Measurements from ENCODE around the gene IER5L. TPM values are rescaled to one million over a fixed set of nuclear protein-coding genes. Genes with fewer than 3 reads are reported as not detected.

The IER5L gene
- total RNA-seq, 1 experiment from 2014 or later: 4.6 TPM

DNA sequence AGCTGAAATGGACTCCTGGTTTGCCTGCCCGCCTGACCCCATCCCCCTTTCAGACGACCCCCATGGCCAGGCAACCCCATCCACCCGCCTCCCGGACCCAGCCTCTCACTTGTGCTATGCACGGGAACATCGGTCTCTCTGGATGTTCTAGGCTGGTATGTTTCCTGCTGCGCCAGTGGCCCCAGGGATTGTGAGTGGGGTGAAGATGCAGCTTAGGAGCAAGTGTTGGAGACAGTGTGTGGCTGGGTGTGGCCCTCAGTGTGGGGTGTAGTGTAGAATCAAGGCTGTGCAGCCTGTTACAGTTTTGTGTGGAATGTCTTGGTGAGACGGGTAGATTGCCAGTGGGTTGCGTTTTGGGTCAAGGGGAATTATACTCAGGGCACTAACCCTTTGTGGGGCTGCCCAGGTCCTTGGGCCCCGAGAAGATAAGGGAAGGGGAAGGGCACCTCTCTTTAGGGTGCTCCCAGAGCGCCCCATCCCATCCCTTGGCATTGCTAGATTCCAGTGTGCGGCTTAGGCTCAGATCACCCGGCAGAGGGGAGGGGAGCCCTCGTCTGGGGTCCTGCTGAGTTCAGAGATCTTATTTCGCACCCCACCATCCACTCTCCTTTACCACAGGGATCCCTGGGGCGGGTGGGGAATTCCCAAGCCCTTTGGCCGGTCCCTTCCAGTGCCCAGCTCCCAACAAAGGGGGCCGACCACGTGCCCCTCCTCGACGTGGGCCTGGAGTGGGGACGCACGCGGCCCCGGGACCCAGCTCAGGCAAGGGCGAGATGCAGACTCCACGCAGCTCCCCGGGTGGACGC lies 4.6 kb downstream of the IER5L start:
- H3K9me3 Mint-ChIP-seq: no peaks in the 10 kb centered on the region
- peaks cover 61% of the 10 kb centered on the region for H3K27me3 Mint-ChIP-seq (ENCODE audit: low read depth)
- no peak overlapping the region for H3K27ac Mint-ChIP-seq
- no peaks in the 10 kb centered on the region for H3K36me3 Mint-ChIP-seq
- H3K4me1 Mint-ChIP-seq: peaks cover 8% of the 10 kb centered on the region
- DNase-seq (ENCODE audit: low spot score) (no peak), ATAC-seq (no peak)
- CTCF ChIA-PET: interaction anchor here (0.6 to 18.6 kb wide), 50 partner anchors 7 to 1711 kb away, joined by 3 to 345 read pairs (median 4); partner anchors contain the start of genes C9orf50, MIGA2 and NTMT1
- POLR2A ChIA-PET: interaction anchor here (0.8 to 2.0 kb wide), 3 partner anchors 30 to 411 kb away, joined by 3 to 8 read pairs (median 7); no protein-coding TSS in a partner anchor
- TF ChIP-seq, protein P1, sequence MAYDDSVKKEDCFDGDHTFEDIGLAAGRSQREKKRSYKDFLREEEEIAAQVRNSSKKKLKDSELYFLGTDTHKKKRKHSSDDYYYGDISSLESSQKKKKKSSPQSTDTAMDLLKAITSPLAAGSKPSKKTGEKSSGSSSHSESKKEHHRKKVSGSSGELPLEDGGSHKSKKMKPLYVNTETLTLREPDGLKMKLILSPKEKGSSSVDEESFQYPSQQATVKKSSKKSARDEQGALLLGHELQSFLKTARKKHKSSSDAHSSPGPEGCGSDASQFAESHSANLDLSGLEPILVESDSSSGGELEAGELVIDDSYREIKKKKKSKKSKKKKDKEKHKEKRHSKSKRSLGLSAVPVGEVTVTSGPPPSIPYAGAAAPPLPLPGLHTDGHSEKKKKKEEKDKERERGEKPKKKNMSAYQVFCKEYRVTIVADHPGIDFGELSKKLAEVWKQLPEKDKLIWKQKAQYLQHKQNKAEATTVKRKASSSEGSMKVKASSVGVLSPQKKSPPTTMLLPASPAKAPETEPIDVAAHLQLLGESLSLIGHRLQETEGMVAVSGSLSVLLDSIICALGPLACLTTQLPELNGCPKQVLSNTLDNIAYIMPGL (CRISPR knock-in tag; IDR thresholded peaks at IDR 0.05): no peak
- TF ChIP-seq, protein P2, sequence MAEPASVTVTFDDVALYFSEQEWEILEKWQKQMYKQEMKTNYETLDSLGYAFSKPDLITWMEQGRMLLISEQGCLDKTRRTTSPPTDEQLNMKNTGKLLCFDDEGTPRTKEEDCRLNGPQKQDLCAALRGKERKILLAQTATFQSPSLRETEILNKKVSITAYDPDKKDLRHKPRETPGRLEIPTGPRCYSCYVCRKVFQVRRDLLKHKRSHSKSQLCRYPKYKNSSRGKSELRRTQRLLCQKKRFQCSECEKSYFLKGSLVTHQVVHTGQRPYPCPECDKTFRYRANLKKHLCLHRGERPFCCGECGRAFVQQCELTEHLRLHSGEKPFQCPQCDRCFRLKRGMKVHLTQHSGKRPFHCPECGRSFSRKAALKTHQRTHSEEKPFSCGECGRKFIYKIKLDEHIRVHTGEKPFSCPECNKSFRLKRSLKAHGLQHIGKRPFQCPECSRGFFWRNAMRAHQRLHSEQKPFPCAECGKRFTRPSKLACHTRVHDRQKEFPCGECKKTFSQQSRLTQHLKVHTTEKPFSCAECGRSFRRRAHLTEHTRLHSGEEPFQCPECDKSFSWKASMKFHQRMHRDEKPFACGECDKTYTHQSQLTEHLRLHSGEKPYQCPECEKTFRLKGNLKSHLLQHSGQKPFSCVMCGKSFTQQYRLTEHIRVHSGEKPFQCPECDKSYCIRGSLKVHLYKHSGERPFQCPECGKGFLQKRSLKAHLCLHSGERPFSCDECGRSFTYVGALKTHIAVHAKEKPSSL (CRISPR knock-in tag; conservative IDR thresholded peaks at IDR 0.05): no peak
- TF ChIP-seq, protein P3, sequence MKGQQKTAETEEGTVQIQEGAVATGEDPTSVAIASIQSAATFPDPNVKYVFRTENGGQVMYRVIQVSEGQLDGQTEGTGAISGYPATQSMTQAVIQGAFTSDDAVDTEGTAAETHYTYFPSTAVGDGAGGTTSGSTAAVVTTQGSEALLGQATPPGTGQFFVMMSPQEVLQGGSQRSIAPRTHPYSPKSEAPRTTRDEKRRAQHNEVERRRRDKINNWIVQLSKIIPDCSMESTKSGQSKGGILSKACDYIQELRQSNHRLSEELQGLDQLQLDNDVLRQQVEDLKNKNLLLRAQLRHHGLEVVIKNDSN (CRISPR knock-in tag; IDR thresholded peaks at IDR 0.05): 0 out of 2 replicates have a peak, but pooled peaks have one; percentile 31
- no peak for TF ChIP-seq NR1H2 (CRISPR knock-in tag; IDR thresholded peaks at IDR 0.05)
- no peak for TF ChIP-seq HMGA2 (CRISPR knock-in tag; IDR thresholded peaks at IDR 0.05)
- no peak for TF ChIP-seq FOXK1 (CRISPR knock-in tag; IDR thresholded peaks at IDR 0.05)
- no peak for TF ChIP-seq ZNF219 (CRISPR knock-in tag; IDR thresholded peaks at IDR 0.05; ENCODE audit: borderline replicate concordance)
- TF ChIP-seq, protein P4, sequence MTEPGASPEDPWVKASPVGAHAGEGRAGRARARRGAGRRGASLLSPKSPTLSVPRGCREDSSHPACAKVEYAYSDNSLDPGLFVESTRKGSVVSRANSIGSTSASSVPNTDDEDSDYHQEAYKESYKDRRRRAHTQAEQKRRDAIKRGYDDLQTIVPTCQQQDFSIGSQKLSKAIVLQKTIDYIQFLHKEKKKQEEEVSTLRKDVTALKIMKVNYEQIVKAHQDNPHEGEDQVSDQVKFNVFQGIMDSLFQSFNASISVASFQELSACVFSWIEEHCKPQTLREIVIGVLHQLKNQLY (CRISPR knock-in tag; IDR thresholded peaks at IDR 0.05): no peak
- peak overlapping the region; percentile 55 for H3K4me3 Mint-ChIP-seq

DNA sequence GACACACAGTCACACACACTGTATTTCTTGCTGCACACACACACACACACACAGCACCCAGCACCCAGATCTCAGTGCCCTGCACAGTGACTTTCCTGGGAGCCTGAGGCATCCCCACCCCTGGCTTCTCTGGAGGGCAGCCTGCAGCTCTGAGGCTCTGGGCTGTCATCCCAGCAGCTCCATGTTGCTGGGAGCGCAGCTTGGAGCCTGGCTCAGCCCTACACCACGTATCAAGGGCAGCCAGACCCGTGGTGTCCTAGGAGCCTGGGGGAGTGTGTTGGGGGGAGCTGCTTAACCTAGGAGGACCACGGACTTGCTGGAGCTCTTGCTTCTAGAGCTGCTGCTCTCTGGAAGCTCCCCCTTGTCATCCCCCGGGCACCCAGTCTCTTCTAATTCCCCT lies 5.2 kb downstream of the IER5L start:
- H3K4me1 Mint-ChIP-seq: peaks cover 14% of the 10 kb centered on the region
- no peak for DNase-seq (ENCODE audit: low spot score)
- H3K9me3 Mint-ChIP-seq: no peaks in the 10 kb centered on the region
- no peak overlapping the region for H3K4me3 Mint-ChIP-seq
- no peak overlapping the region for H3K27ac Mint-ChIP-seq
- no peak for ATAC-seq
- ChIA-PET CTCF (interaction anchor here (0.6 to 18.6 kb wide), 16 partner anchors 8 to 458 kb away, joined by 3 to 345 read pairs (median 4); partner anchors contain the start of gene NTMT1), POLR2A (interaction anchor here (0.8 kb wide), 1 partner anchor 412 kb away, joined by 3 read pairs; no protein-coding TSS in a partner anchor)
- no peaks in the 10 kb centered on the region for H3K36me3 Mint-ChIP-seq
- H3K27me3 Mint-ChIP-seq (ENCODE audit: low read depth): peaks cover 58% of the 10 kb centered on the region
- TF ChIP-seq, protein P5, sequence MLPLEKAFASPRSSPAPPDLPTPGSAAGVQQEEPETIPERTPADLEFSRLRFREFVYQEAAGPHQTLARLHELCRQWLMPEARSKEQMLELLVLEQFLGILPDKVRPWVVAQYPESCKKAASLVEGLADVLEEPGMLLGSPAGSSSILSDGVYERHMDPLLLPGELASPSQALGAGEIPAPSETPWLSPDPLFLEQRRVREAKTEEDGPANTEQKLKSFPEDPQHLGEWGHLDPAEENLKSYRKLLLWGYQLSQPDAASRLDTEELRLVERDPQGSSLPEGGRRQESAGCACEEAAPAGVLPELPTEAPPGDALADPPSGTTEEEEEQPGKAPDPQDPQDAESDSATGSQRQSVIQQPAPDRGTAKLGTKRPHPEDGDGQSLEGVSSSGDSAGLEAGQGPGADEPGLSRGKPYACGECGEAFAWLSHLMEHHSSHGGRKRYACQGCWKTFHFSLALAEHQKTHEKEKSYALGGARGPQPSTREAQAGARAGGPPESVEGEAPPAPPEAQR (CRISPR knock-in tag; IDR thresholded peaks at IDR 0.05): no peak
- no peak for TF ChIP-seq MXD4 (CRISPR knock-in tag; IDR thresholded peaks at IDR 0.05; ENCODE audit: borderline replicate concordance)
- TF ChIP-seq, protein P6, sequence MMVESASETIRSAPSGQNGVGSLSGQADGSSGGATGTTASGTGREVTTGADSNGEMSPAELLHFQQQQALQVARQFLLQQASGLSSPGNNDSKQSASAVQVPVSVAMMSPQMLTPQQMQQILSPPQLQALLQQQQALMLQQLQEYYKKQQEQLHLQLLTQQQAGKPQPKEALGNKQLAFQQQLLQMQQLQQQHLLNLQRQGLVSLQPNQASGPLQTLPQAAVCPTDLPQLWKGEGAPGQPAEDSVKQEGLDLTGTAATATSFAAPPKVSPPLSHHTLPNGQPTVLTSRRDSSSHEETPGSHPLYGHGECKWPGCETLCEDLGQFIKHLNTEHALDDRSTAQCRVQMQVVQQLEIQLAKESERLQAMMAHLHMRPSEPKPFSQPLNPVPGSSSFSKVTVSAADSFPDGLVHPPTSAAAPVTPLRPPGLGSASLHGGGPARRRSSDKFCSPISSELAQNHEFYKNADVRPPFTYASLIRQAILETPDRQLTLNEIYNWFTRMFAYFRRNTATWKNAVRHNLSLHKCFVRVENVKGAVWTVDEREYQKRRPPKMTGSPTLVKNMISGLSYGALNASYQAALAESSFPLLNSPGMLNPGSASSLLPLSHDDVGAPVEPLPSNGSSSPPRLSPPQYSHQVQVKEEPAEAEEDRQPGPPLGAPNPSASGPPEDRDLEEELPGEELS (CRISPR knock-in tag; IDR thresholded peaks at IDR 0.05): no peak
- TF ChIP-seq TEAD4 (CRISPR knock-in tag; IDR thresholded peaks at IDR 0.05): no peak
- no peak for TF ChIP-seq NFE2L1 (CRISPR knock-in tag; IDR thresholded peaks at IDR 0.05)
- TF ChIP-seq, protein P7, sequence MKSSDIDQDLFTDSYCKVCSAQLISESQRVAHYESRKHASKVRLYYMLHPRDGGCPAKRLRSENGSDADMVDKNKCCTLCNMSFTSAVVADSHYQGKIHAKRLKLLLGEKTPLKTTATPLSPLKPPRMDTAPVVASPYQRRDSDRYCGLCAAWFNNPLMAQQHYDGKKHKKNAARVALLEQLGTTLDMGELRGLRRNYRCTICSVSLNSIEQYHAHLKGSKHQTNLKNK (CRISPR knock-in tag; IDR thresholded peaks at IDR 0.05): no peak
- TF ChIP-seq SOX15 (CRISPR knock-in tag; IDR thresholded peaks at IDR 0.05): no peak
- TF ChIP-seq, protein P2 (CRISPR knock-in tag; conservative IDR thresholded peaks at IDR 0.05): no peak
- TF ChIP-seq GABPB1 (CRISPR knock-in tag; IDR thresholded peaks at IDR 0.05): no peak
- TF ChIP-seq ZNF317 (CRISPR knock-in tag; IDR thresholded peaks at IDR 0.05; ENCODE audit: borderline replicate concordance, low read depth): no peak
- TF ChIP-seq NR3C1 (CRISPR knock-in tag; conservative IDR thresholded peaks at IDR 0.05; ENCODE audit: low read depth): no peak
- TF ChIP-seq, protein P8, sequence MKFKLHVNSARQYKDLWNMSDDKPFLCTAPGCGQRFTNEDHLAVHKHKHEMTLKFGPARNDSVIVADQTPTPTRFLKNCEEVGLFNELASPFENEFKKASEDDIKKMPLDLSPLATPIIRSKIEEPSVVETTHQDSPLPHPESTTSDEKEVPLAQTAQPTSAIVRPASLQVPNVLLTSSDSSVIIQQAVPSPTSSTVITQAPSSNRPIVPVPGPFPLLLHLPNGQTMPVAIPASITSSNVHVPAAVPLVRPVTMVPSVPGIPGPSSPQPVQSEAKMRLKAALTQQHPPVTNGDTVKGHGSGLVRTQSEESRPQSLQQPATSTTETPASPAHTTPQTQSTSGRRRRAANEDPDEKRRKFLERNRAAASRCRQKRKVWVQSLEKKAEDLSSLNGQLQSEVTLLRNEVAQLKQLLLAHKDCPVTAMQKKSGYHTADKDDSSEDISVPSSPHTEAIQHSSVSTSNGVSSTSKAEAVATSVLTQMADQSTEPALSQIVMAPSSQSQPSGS (CRISPR knock-in tag; IDR thresholded peaks at IDR 0.05; ENCODE audit: borderline replicate concordance, low read depth): no peak
